GM18858 (cell line): ENCODE results near the gene CEP76.
"Not testable (repeated sequence)": the region's sequence is repeated elsewhere in the genome, so short reads cannot be mapped to it uniquely, and the experiment has no call there.

ENCODE experiments used
- ATAC-seq: cut with Tn5 transposase; IDR thresholded peaks from one replicate; pipeline ENCODE4 v1.9.1; 2021; ENCODE audit not compliant: unreplicated experiment

CEP76 gene

GRCh38 chr18:12645751-12646203 lies 56.7 kb downstream of the CEP76 start:
- ATAC-seq: no peak

- ATAC-seq: no peak
These were observed 57.3 kb downstream of the CEP76 start for GRCh38 chr18:12645254-12645653.

GRCh38 chr18:12643756-12644155 lies 58.8 kb downstream of the CEP76 start:
- not testable (repeated sequence) for ATAC-seq

- ATAC-seq: no peak
These were observed 61.7 kb downstream of the CEP76 start for GRCh38 chr18:12640881-12641200.

GRCh38 chr18:12639990-12640880 lies 62.3 kb downstream of the CEP76 start:
- no peak for ATAC-seq

- no peak for ATAC-seq
These were observed 63.8 kb downstream of the CEP76 start for GRCh38 chr18:12638644-12639124.

- ATAC-seq: no peak
These were observed 64.5 kb downstream of the CEP76 start for GRCh38 chr18:12637901-12638643.

GRCh38 chr18:12637393-12637792 lies 65.1 kb downstream of the CEP76 start:
- no peak for ATAC-seq

- no peak for ATAC-seq
These were observed 70.6 kb downstream of the CEP76 start for GRCh38 chr18:12631831-12632477.

- no peak for ATAC-seq
These were observed 72.4 kb downstream of the CEP76 start for GRCh38 chr18:12630136-12630535.

GRCh38 chr18:12628706-12629702 lies 73.5 kb downstream of the CEP76 start:
- no peak for ATAC-seq

- not testable (repeated sequence) for ATAC-seq
These were observed 75.3 kb downstream of the CEP76 start for GRCh38 chr18:12627199-12627598.

- no peak for ATAC-seq
These were observed 77.3 kb downstream of the CEP76 start for GRCh38 chr18:12625241-12625640.
